ENCODE measurements around the gene LRTM1. TPM values are rescaled to one million over a fixed set of nuclear protein-coding genes. Genes with fewer than 3 reads are reported as not detected.

The LRTM1 gene
- total and polyA plus RNA-seq, 2 of the 13 experiments (the other 11 are each of a cell fraction or from before 2014, with no cell fraction given) = not detected

GRCh38 chr3:54966979-54967378 lies 39.1 kb upstream of the LRTM1 start:
- H3K4me2 ChIP-seq (ENCODE audit: low read depth, low read length) = no peak overlapping the region
- ChIA-PET CTCF (ENCODE audit: low intra/inter-chr PET ratio, low total read pairs) (no interaction called here), POLR2A (no interaction called here)
- no peaks in the 10 kb centered on the region for H3K79me2 ChIP-seq (ENCODE audit: insufficient read depth, low read length)
- H3K4me3 ChIP-seq (replicated peaks in 1 of 3; ENCODE audit: insufficient read depth in 1 of 3, low read depth in 2 of 3, low read length in 3 of 3) = no peak overlapping the region
- H2AFZ ChIP-seq (ENCODE audit: low read length) = no peak overlapping the region
- intact Hi-C loops (cut with micrococcal nuclease; ENCODE audit: unreplicated experiment) = no loop called here
- 1% methylated on average over 5 of the region's 6 CpGs for WGBS (ENCODE audit: low lambda C conversion rate)
- no peak for DNase-seq (ENCODE audit: low spot score)
- no peak overlapping the region for H3K9ac ChIP-seq (ENCODE audit: insufficient read depth, low read depth, low read length)
- no peak for TF ChIP-seq HNRNPUL1 (IDR thresholded peaks at IDR 0.05; ENCODE audit: low read depth, low read length)
- TF ChIP-seq ZNF7 (CRISPR knock-in tag; IDR thresholded peaks at IDR 0.05) = peak; percentile 74
- TF ChIP-seq SNAPC2 (CRISPR knock-in tag; IDR thresholded peaks at IDR 0.05) = no peak
- TF ChIP-seq ZSCAN12 (CRISPR knock-in tag; IDR thresholded peaks at IDR 0.05) = no peak
- no peak for TF ChIP-seq ZNF543 (CRISPR knock-in tag; IDR thresholded peaks at IDR 0.05)
- TF ChIP-seq MLX (CRISPR knock-in tag; IDR thresholded peaks at IDR 0.05) = no peak
- no peak for TF ChIP-seq ZNF782 (CRISPR knock-in tag; IDR thresholded peaks at IDR 0.05; ENCODE audit: borderline replicate concordance)
- in situ Hi-C loops (cut with HindIII; ENCODE audit: extremely low pct_ligation_motif_present, low pct_unique_long_range_greater_than_20kb) = no loop called here
- peaks cover 0 to 7% of the 10 kb centered on the region in 2 experiments; a peak in 1 of 5 replicates for H3K27me3 ChIP-seq (ENCODE audit: control insufficient read depth in 1 of 2, insufficient read depth in 2 of 2, low read length in 2 of 2)
- ATAC-seq = peak; percentile 47
- no peak for FAIRE-seq
- no peaks in the 10 kb centered on the region for H3K36me3 ChIP-seq (replicated peaks in 1 of 2; ENCODE audit: control insufficient read depth in 1 of 2, insufficient read depth in 2 of 2, low read length in 2 of 2)
- no peak overlapping the region for H3K27ac ChIP-seq (ENCODE audit: extremely low read length, insufficient read depth, low read length)
- peaks cover 11% of the 10 kb centered on the region for H3K4me1 ChIP-seq (ENCODE audit: insufficient read depth, low read length)
- H3K9me3 ChIP-seq (ENCODE audit: low read length) = no peaks in the 10 kb centered on the region
- no peaks in the 10 kb centered on the region for H4K20me1 ChIP-seq (ENCODE audit: insufficient read depth, low read length)
- no TSS peak for BruUV-seq (replicated peaks)

GRCh38 chr3:54965746-54966145 lies 37.9 kb upstream of the LRTM1 start:
- Histone ChIP-seq H3K9ac (ENCODE audit: insufficient read depth, low read depth, low read length) (no peak overlapping the region), H3K4me2 (ENCODE audit: low read depth, low read length) (no peak overlapping the region), H4K20me1 (ENCODE audit: insufficient read depth, low read length) (no peaks in the 10 kb centered on the region), H2AFZ (ENCODE audit: low read length) (no peak overlapping the region), H3K9me3 (ENCODE audit: low read length) (no peaks in the 10 kb centered on the region), H3K27ac (ENCODE audit: extremely low read length, insufficient read depth, low read length) (no peak overlapping the region), H3K27me3 (ENCODE audit: control insufficient read depth in 1 of 2, insufficient read depth in 2 of 2, low read length in 2 of 2) (peaks cover 0 to 7% of the 10 kb centered on the region in 2 experiments; a peak in 1 of 5 replicates), H3K4me3 (replicated peaks in 1 of 3; ENCODE audit: insufficient read depth in 1 of 3, low read depth in 2 of 3, low read length in 3 of 3) (no peak overlapping the region), H3K36me3 (replicated peaks in 1 of 2; ENCODE audit: control insufficient read depth in 1 of 2, insufficient read depth in 2 of 2, low read length in 2 of 2) (no peaks in the 10 kb centered on the region), H3K79me2 (ENCODE audit: insufficient read depth, low read length) (no peaks in the 10 kb centered on the region), H3K4me1 (ENCODE audit: insufficient read depth, low read length) (peaks cover 11% of the 10 kb centered on the region)
- no TSS peak for BruUV-seq (replicated peaks)
- no peak for FAIRE-seq
- in situ Hi-C loops (cut with HindIII; ENCODE audit: extremely low pct_ligation_motif_present, low pct_unique_long_range_greater_than_20kb) = no loop called here
- ChIA-PET POLR2A (no interaction called here), CTCF (ENCODE audit: low intra/inter-chr PET ratio, low total read pairs) (no interaction called here)
- no peak for DNase-seq (ENCODE audit: low spot score)
- intact Hi-C loops (cut with micrococcal nuclease; ENCODE audit: unreplicated experiment) = no loop called here
- WGBS (ENCODE audit: low lambda C conversion rate) = 5% methylated on average over 6 of the region's 6 CpGs
- no peak for ATAC-seq
- TF ChIP-seq ZNF839 (CRISPR knock-in tag; IDR thresholded peaks at IDR 0.05; ENCODE audit: borderline replicate concordance) (no peak), ZBTB4 (CRISPR knock-in tag; IDR thresholded peaks at IDR 0.05; ENCODE audit: borderline replicate concordance) (no peak), ZNF343 (CRISPR knock-in tag; IDR thresholded peaks at IDR 0.05) (no peak), CREB3 (CRISPR knock-in tag; IDR thresholded peaks at IDR 0.05) (no peak), ZNF780A (CRISPR knock-in tag; IDR thresholded peaks at IDR 0.05) (no peak), NR2F2 (IDR thresholded peaks at IDR 0.05; ENCODE audit: borderline replicate concordance, low read depth) (no peak)

Measured in HepG2 (cell line).